ENCODE measurements around the gene THAP12. TPM values are rescaled to one million over a fixed set of nuclear protein-coding genes. Genes with fewer than 3 reads are reported as not detected.

Gene THAP12
- polyA plus RNA-seq, 1 donor (not counting 4 experiments of a cell fraction or from before 2014, with no cell fraction given), result 49.8 TPM

DNA sequence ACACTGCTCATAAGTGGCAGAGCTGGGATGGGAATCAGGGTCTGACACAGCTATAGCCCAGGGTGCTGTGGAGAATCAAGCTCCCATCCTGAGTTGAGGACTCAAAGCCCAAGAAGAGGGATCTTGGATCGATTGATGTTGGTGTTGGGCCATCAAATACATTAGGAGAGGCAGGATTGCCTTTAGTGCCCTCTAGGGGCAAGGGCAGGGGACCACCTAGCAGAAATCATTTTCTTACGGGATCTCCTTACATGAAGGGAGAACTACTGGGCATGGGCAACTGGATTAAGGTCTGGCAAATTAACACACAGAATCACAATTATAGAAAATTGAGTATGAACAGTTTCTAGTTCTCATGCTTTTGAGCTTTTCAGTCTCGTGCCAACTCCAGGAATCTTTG, 39.0 kb upstream of the THAP12 start:
- Histone ChIP-seq H3K9ac (ENCODE audit: control insufficient read depth, extremely low read depth, insufficient read depth, low read length) (no peak overlapping the region), H3K36me3 (ENCODE audit: control insufficient read depth in 2 of 2, extremely low read depth in 1 of 2, insufficient read depth in 2 of 2, low read length in 2 of 2) (no peaks in the 10 kb centered on the region), H3K4me3 (ENCODE audit: control insufficient read depth in 2 of 3, extremely low read depth in 1 of 3, insufficient read depth in 2 of 3, low read depth in 1 of 3, low read length in 3 of 3) (no peak overlapping the region), H3K9me1 (ENCODE audit: control insufficient read depth, extremely low read depth, insufficient read depth, low read length) (no peaks in the 10 kb centered on the region), H3K4me1 (ENCODE audit: control insufficient read depth, extremely low read depth, insufficient read depth, low read length) (no peaks in the 10 kb centered on the region), H2AFZ (ENCODE audit: control insufficient read depth, low read length) (no peak overlapping the region), H3K4me2 (ENCODE audit: control insufficient read depth, extremely low read depth, insufficient read depth, low read depth, low read length) (no peak overlapping the region), H3K27ac (ENCODE audit: control insufficient read depth, insufficient read depth, low read length) (no peak overlapping the region), H3K9me3 (ENCODE audit: control insufficient read depth, low read depth, low read length) (no peaks in the 10 kb centered on the region), H3K27me3 (ENCODE audit: control insufficient read depth, extremely low read depth, insufficient read depth, low read length) (peaks cover 4% of the 10 kb centered on the region), H3K79me2 (ENCODE audit: control insufficient read depth, insufficient read depth, low read length) (no peaks in the 10 kb centered on the region), H4K20me1 (ENCODE audit: control insufficient read depth, extremely low read depth, insufficient read depth, low read length) (no peaks in the 10 kb centered on the region)
- dilution Hi-C loops (cut with MboI; ENCODE audit: extremely low pct_ligation_motif_present, low sequenced_read_pairs), result no loop called here
- no peak for FAIRE-seq
- no peak for DNase-seq (ENCODE audit: low read depth, low spot score)
- TF ChIP-seq EZH2 (IDR thresholded peaks at IDR 0.05; ENCODE audit: low read length), result no peak
- TF ChIP-seq, protein P1, sequence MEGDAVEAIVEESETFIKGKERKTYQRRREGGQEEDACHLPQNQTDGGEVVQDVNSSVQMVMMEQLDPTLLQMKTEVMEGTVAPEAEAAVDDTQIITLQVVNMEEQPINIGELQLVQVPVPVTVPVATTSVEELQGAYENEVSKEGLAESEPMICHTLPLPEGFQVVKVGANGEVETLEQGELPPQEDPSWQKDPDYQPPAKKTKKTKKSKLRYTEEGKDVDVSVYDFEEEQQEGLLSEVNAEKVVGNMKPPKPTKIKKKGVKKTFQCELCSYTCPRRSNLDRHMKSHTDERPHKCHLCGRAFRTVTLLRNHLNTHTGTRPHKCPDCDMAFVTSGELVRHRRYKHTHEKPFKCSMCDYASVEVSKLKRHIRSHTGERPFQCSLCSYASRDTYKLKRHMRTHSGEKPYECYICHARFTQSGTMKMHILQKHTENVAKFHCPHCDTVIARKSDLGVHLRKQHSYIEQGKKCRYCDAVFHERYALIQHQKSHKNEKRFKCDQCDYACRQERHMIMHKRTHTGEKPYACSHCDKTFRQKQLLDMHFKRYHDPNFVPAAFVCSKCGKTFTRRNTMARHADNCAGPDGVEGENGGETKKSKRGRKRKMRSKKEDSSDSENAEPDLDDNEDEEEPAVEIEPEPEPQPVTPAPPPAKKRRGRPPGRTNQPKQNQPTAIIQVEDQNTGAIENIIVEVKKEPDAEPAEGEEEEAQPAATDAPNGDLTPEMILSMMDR (optimal IDR thresholded peaks at IDR 0.05 in 1 of 3, IDR thresholded peaks at IDR 0.05 in 1 of 3, conservative IDR thresholded peaks at IDR 0.05 in 1 of 3; ENCODE audit: extremely low read depth in 1 of 3, insufficient read depth in 2 of 3, low read length in 3 of 3), result peak; percentile 43 to 56 (median 43)

DNA sequence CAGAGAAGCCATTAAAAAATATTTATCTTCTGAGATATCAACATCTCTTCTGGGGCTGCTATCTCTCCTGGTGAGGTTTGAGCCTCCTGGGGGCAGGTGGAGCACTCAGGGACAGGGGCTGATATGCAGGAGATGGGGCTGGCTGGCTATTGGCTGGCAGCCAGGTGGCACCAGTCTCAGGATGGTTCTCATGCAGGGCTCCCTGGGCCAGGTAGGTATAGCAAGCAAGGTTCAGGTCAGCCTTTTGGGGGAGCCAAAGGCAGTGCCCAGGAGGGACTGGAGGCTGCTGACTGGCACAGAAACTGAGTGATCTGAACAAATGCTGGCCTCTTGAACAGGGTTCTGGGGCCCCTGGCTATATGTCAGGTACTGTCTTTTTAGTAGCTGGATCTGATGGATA, 34.1 kb upstream of the THAP12 start:
- no peak overlapping the region for H3K4me3 ChIP-seq (ENCODE audit: control insufficient read depth in 2 of 3, extremely low read depth in 1 of 3, insufficient read depth in 2 of 3, low read depth in 1 of 3, low read length in 3 of 3)
- no peaks in the 10 kb centered on the region for H3K4me1 ChIP-seq (ENCODE audit: control insufficient read depth, extremely low read depth, insufficient read depth, low read length)
- no peak overlapping the region for H3K9ac ChIP-seq (ENCODE audit: control insufficient read depth, extremely low read depth, insufficient read depth, low read length)
- FAIRE-seq, result no peak
- TF ChIP-seq EZH2 (IDR thresholded peaks at IDR 0.05; ENCODE audit: low read length), result no peak
- TF ChIP-seq, protein P1 (optimal IDR thresholded peaks at IDR 0.05 in 1 of 3, IDR thresholded peaks at IDR 0.05 in 1 of 3, conservative IDR thresholded peaks at IDR 0.05 in 1 of 3; ENCODE audit: extremely low read depth in 1 of 3, insufficient read depth in 2 of 3, low read length in 3 of 3), result no peak
- no peak overlapping the region for H3K27ac ChIP-seq (ENCODE audit: control insufficient read depth, insufficient read depth, low read length)
- dilution Hi-C loops (cut with MboI; ENCODE audit: extremely low pct_ligation_motif_present, low sequenced_read_pairs), result no loop called here
- no peak for DNase-seq (ENCODE audit: low read depth, low spot score)
- no peaks in the 10 kb centered on the region for H3K79me2 ChIP-seq (ENCODE audit: control insufficient read depth, insufficient read depth, low read length)
- no peaks in the 10 kb centered on the region for H3K9me3 ChIP-seq (ENCODE audit: control insufficient read depth, low read depth, low read length)
- H4K20me1 ChIP-seq (ENCODE audit: control insufficient read depth, extremely low read depth, insufficient read depth, low read length), result no peaks in the 10 kb centered on the region
- H3K4me2 ChIP-seq (ENCODE audit: control insufficient read depth, extremely low read depth, insufficient read depth, low read depth, low read length), result no peak overlapping the region
- peaks cover 14% of the 10 kb centered on the region for H3K27me3 ChIP-seq (ENCODE audit: control insufficient read depth, extremely low read depth, insufficient read depth, low read length)
- no peaks in the 10 kb centered on the region for H3K9me1 ChIP-seq (ENCODE audit: control insufficient read depth, extremely low read depth, insufficient read depth, low read length)
- H3K36me3 ChIP-seq (ENCODE audit: control insufficient read depth in 2 of 2, extremely low read depth in 1 of 2, insufficient read depth in 2 of 2, low read length in 2 of 2), result no peaks in the 10 kb centered on the region
- H2AFZ ChIP-seq (ENCODE audit: control insufficient read depth, low read length), result no peak overlapping the region

Measured in keratinocyte (primary cell).